Muscle layer of duodenum (tissue), 2 donors: ENCODE measurements around the gene EEA1.

Experiments used
- H3K27ac ChIP-seq: one replicate; pipeline ENCODE4 v1.7.0; 2013; ENCODE audit warnings: mild to moderate bottlenecking, low read length
- H3K27me3 ChIP-seq: one replicate; pipeline ENCODE4 v1.7.0; 2013; ENCODE audit warnings: low read depth, mild to moderate bottlenecking, control low read depth, low read length
- H3K36me3 ChIP-seq, 2 donors: one replicate each; pipeline ENCODE4 v1.7.0; 2013; ENCODE audit warnings: low read length in 2 of 2, control low read depth in 1 of 2, mild to moderate bottlenecking in 1 of 2; ENCODE audit not compliant: insufficient read depth in 2 of 2, control insufficient read depth in 1 of 2
- H3K4me1 ChIP-seq, 2 donors: one replicate each; pipeline ENCODE4 v1.7.0; 2013; ENCODE audit warnings: low read length in 2 of 2, mild to moderate bottlenecking in 2 of 2, control low read depth in 1 of 2, moderate library complexity in 1 of 2; ENCODE audit not compliant: insufficient read depth in 2 of 2, control insufficient read depth in 1 of 2
- H3K4me3 ChIP-seq, 2 donors: one replicate each; pipeline ENCODE4 v1.7.0; 2013; ENCODE audit warnings: low read length in 2 of 2, low read depth in 1 of 2, mild to moderate bottlenecking in 1 of 2
- H3K9me3 ChIP-seq, 2 donors: one replicate each; pipeline ENCODE4 v1.7.0; 2013; ENCODE audit warnings: low read length in 2 of 2, control low read depth in 1 of 2, mild to moderate bottlenecking in 1 of 2; ENCODE audit not compliant: control insufficient read depth in 1 of 2
- donor health status: healthy.

The EEA1 gene

GRCh38 chr12:92933606-92934005 is 4.5 kb upstream of the EEA1 start:
- H3K4me3 ChIP-seq: no peak overlapping the region
- peaks cover 0 to 3% of the 10 kb centered on the region in 2 donors for H3K36me3 ChIP-seq
- H3K4me1 ChIP-seq: peaks cover 0 to 4% of the 10 kb centered on the region in 2 donors
- no peak overlapping the region for H3K27ac ChIP-seq
- no peaks in the 10 kb centered on the region for H3K9me3 ChIP-seq
- no peaks in the 10 kb centered on the region for H3K27me3 ChIP-seq

- H3K4me3 ChIP-seq: peak overlapping the region; percentile 59 to 88
- no peaks in the 10 kb centered on the region for H3K27me3 ChIP-seq
- H3K27ac ChIP-seq: no peak overlapping the region
- peaks cover 0 to 22% of the 10 kb centered on the region in 2 donors for H3K4me1 ChIP-seq
- H3K36me3 ChIP-seq: peaks cover 0 to 12% of the 10 kb centered on the region in 2 donors
- H3K9me3 ChIP-seq: no peaks in the 10 kb centered on the region
Measured at GRCh38 chr12:92930421-92930820, 1.3 kb upstream of the EEA1 start.

GRCh38 chr12:92929983-92930382 is 888 bp upstream of the EEA1 start:
- H3K4me3 ChIP-seq: peak overlapping the region; percentile 59 to 88
- H3K27me3 ChIP-seq: no peaks in the 10 kb centered on the region
- H3K27ac ChIP-seq: peak overlapping the region; percentile 99
- H3K9me3 ChIP-seq: no peaks in the 10 kb centered on the region
- peaks cover 0 to 12% of the 10 kb centered on the region in 2 donors for H3K36me3 ChIP-seq
- H3K4me1 ChIP-seq: peaks cover 0 to 22% of the 10 kb centered on the region in 2 donors

GRCh38 chr12:92928421-92928961 is 604 bp downstream of the EEA1 start:
- peak overlapping the region; percentile 59 to 74 for H3K4me3 ChIP-seq
- H3K36me3 ChIP-seq: peaks cover 0 to 12% of the 10 kb centered on the region in 2 donors
- peak overlapping the region; percentile 91 for H3K27ac ChIP-seq
- H3K27me3 ChIP-seq: no peaks in the 10 kb centered on the region
- no peaks in the 10 kb centered on the region for H3K9me3 ChIP-seq
- peaks cover 0 to 22% of the 10 kb centered on the region in 2 donors for H3K4me1 ChIP-seq

- Histone ChIP-seq H3K36me3 (peaks cover 0 to 12% of the 10 kb centered on the region in 2 donors), H3K4me1 (peaks cover 0 to 22% of the 10 kb centered on the region in 2 donors), H3K27ac (peak overlapping the region; percentile 91), H3K4me3 (peak overlapping the region; percentile 59 to 74), H3K27me3 (no peaks in the 10 kb centered on the region), H3K9me3 (no peaks in the 10 kb centered on the region)
Measured at GRCh38 chr12:92927436-92928281, 1.4 kb downstream of the EEA1 start.

GRCh38 chr12:92927055-92927435 is 2.0 kb downstream of the EEA1 start:
- Histone ChIP-seq H3K36me3 (peaks cover 0 to 12% of the 10 kb centered on the region in 2 donors), H3K27me3 (no peaks in the 10 kb centered on the region), H3K9me3 (no peaks in the 10 kb centered on the region), H3K27ac (peak overlapping the region; percentile 91), H3K4me3 (peak overlapping the region; percentile 59 to 74), H3K4me1 (peaks cover 0 to 22% of the 10 kb centered on the region in 2 donors)

GRCh38 chr12:92926549-92926948 is 2.5 kb downstream of the EEA1 start:
- peaks cover 0 to 22% of the 10 kb centered on the region in 2 donors for H3K4me1 ChIP-seq
- H3K27ac ChIP-seq: peak overlapping the region; percentile 91
- no peaks in the 10 kb centered on the region for H3K9me3 ChIP-seq
- H3K4me3 ChIP-seq: peak overlapping the region; percentile 59 to 74
- peaks cover 0 to 12% of the 10 kb centered on the region in 2 donors for H3K36me3 ChIP-seq
- no peaks in the 10 kb centered on the region for H3K27me3 ChIP-seq

GRCh38 chr12:92921877-92922276 is 7.2 kb downstream of the EEA1 start:
- no peak overlapping the region for H3K4me3 ChIP-seq
- no peak overlapping the region for H3K27ac ChIP-seq
- no peaks in the 10 kb centered on the region for H3K9me3 ChIP-seq
- no peaks in the 10 kb centered on the region for H3K27me3 ChIP-seq
- peaks cover 0 to 9% of the 10 kb centered on the region in 2 donors for H3K4me1 ChIP-seq
- no peaks in the 10 kb centered on the region for H3K36me3 ChIP-seq

GRCh38 chr12:92915365-92915764 is 13.7 kb downstream of the EEA1 start:
- peaks cover 0 to 6% of the 10 kb centered on the region in 2 donors for H3K4me1 ChIP-seq
- H3K4me3 ChIP-seq: no peak overlapping the region
- no peaks in the 10 kb centered on the region for H3K9me3 ChIP-seq
- no peak overlapping the region for H3K27ac ChIP-seq
- no peaks in the 10 kb centered on the region for H3K27me3 ChIP-seq
- H3K36me3 ChIP-seq: no peaks in the 10 kb centered on the region

GRCh38 chr12:92914170-92914569 is 14.9 kb downstream of the EEA1 start:
- Histone ChIP-seq H3K27ac (no peak overlapping the region), H3K27me3 (no peaks in the 10 kb centered on the region), H3K4me3 (no peak overlapping the region), H3K4me1 (peaks cover 0 to 6% of the 10 kb centered on the region in 2 donors), H3K9me3 (peaks cover 0 to 5% of the 10 kb centered on the region in 2 donors), H3K36me3 (no peaks in the 10 kb centered on the region)

- peaks cover 0 to 8% of the 10 kb centered on the region in 2 donors for H3K9me3 ChIP-seq
- H3K4me3 ChIP-seq: no peak overlapping the region
- H3K27ac ChIP-seq: no peak overlapping the region
- H3K4me1 ChIP-seq: peaks cover 0 to 6% of the 10 kb centered on the region in 2 donors
- H3K36me3 ChIP-seq: no peaks in the 10 kb centered on the region
- no peaks in the 10 kb centered on the region for H3K27me3 ChIP-seq
Measured at GRCh38 chr12:92912672-92913071, 16.4 kb downstream of the EEA1 start.
